WERI-Rb-1 (cell line): ENCODE results near the gene THAP8.

Experiments
- DNase-seq: peaks from one replicate; pipeline ENCODE4 v3.0.0-alpha.2; 2020
- H3K27ac ChIP-seq: fragments of 250-450 bp; sonication (Bioruptor Pico); 2 replicates; pipeline ENCODE4 v1.5.1; 2020; ENCODE audit warnings: mild to moderate bottlenecking, moderate library complexity
- H3K27me3 ChIP-seq: fragments of 250-450 bp; sonication (Bioruptor Pico); 2 replicates; pipeline ENCODE4 v1.5.1; 2021; ENCODE audit warnings: mild to moderate bottlenecking, low read depth, moderate library complexity; ENCODE audit not compliant: insufficient read depth, severe bottlenecking
- H3K36me3 ChIP-seq: fragments of 250-450 bp; sonication (Bioruptor Pico); 2 replicates; pipeline ENCODE4 v1.5.1; 2020; ENCODE audit warnings: mild to moderate bottlenecking, moderate library complexity
- H3K4me3 ChIP-seq: 2 replicates; pipeline ENCODE4 v1.5.1; 2011; ENCODE audit warnings: low read depth, mild to moderate bottlenecking, control low read depth, low read length
- H3K9me3 ChIP-seq: fragments of 250-450 bp; sonication (Bioruptor Pico); 2 replicates; pipeline ENCODE4 v1.5.1; 2021; ENCODE audit warnings: mild to moderate bottlenecking, moderate library complexity; ENCODE audit not compliant: severe bottlenecking
- CTCF ChIP-seq: IDR thresholded peaks from 2 replicates; pipeline ENCODE4 v1.5.1; 2011; ENCODE audit warnings: low read depth, mild to moderate bottlenecking, control low read depth, inconsistent platforms, low read length

THAP8 gene

GRCh38 chr19:36097036-36097435 lies 43.0 kb upstream of the THAP8 start:
- no peaks in the 10 kb centered on the region for H3K27me3 ChIP-seq
- no peak for TF ChIP-seq CTCF
- H3K9me3 ChIP-seq = no peaks in the 10 kb centered on the region
- peaks cover 63% of the 10 kb centered on the region for H3K36me3 ChIP-seq
- DNase-seq = no peak
- no peak overlapping the region for H3K27ac ChIP-seq
- H3K4me3 ChIP-seq = no peak overlapping the region

- H3K27ac ChIP-seq = no peak overlapping the region
- H3K36me3 ChIP-seq = peaks cover 58% of the 10 kb centered on the region
- H3K27me3 ChIP-seq = no peaks in the 10 kb centered on the region
- H3K9me3 ChIP-seq = no peaks in the 10 kb centered on the region
- no peak for TF ChIP-seq CTCF
- H3K4me3 ChIP-seq = no peak overlapping the region
- DNase-seq = no peak
Measured at GRCh38 chr19:36093687-36094086, 39.6 kb upstream of the THAP8 start.

GRCh38 chr19:36093146-36093662 lies 39.1 kb upstream of the THAP8 start:
- Histone ChIP-seq H3K27ac (no peak overlapping the region), H3K36me3 (peaks cover 63% of the 10 kb centered on the region), H3K9me3 (no peaks in the 10 kb centered on the region), H3K4me3 (no peak overlapping the region), H3K27me3 (no peaks in the 10 kb centered on the region)
- no peak for TF ChIP-seq CTCF
- no peak for DNase-seq

- H3K4me3 ChIP-seq = no peak overlapping the region
- H3K36me3 ChIP-seq = peaks cover 68% of the 10 kb centered on the region
Measured at GRCh38 chr19:36092566-36092965, 38.5 kb upstream of the THAP8 start.

GRCh38 chr19:36090910-36091695 lies 37.0 kb upstream of the THAP8 start:
- TF ChIP-seq CTCF = no peak
- H3K36me3 ChIP-seq = peaks cover 68% of the 10 kb centered on the region
- H3K9me3 ChIP-seq = no peaks in the 10 kb centered on the region
- no peaks in the 10 kb centered on the region for H3K27me3 ChIP-seq
- no peak overlapping the region for H3K27ac ChIP-seq
- no peak for DNase-seq
- H3K4me3 ChIP-seq = no peak overlapping the region

More at GRCh38 chr19:36092566-36092965, 38.5 kb upstream of the THAP8 start:
- no peak for TF ChIP-seq CTCF
- Histone ChIP-seq H3K9me3 (no peaks in the 10 kb centered on the region), H3K27me3 (no peaks in the 10 kb centered on the region), H3K27ac (no peak overlapping the region)
- DNase-seq = no peak
